ENCODE data around the gene MLLT11. TPM values are rescaled to one million over a fixed set of nuclear protein-coding genes. Genes with fewer than 3 reads are reported as not detected.

Gene MLLT11
- total and polyA plus RNA-seq, 10 of the 15 experiments (the other 5 are each of a cell fraction or from before 2014, with no cell fraction given): 6.2 to 27.3 (median 9.2) TPM

- no peak for ATAC-seq
- no peaks in the 10 kb centered on the region; the same call in 1 of the 2 replicates for H4K20me1 ChIP-seq (ENCODE audit: control insufficient read depth, insufficient read depth)
- in situ Hi-C loops (cut with MboI) (no loop called here), intact Hi-C loops (cut with micrococcal nuclease; ENCODE audit: unreplicated experiment) (no loop called here)
- ChIA-PET RAD21 (ENCODE audit: unreplicated experiment) (no interaction called here), POLR2A (interaction anchor here (0.7 to 5.6 kb wide), 3 partner anchors 9 to 16 kb away, joined by 3 to 65 read pairs (median 4); partner anchors contain the start of genes CDC42SE1 and MLLT11), SMC1A (ENCODE audit: uncharacterized antibody, unreplicated experiment) (interaction anchor here (1.1 to 2.0 kb wide), 2 partner anchors 25 to 50 kb away, joined by 3 to 6 read pairs; no protein-coding TSS in a partner anchor), CTCF (interaction anchor here (1.0 to 9.5 kb wide), 4 partner anchors 10 to 53 kb away, joined by 3 to 76 read pairs (median 4); partner anchors contain the start of genes CDC42SE1, MINDY1 and MLLT11)
- 94% methylated on average over 5 of the region's 5 CpGs for WGBS (ENCODE audit: insufficient coverage, insufficient replicate concordance, low lambda C conversion rate, missing lambda C conversion rate)
- no TSS peak for BruUV-seq (replicated peaks)
- no peaks in the 10 kb centered on the region for H3K9me3 ChIP-seq (replicated peaks; ENCODE audit: control insufficient read depth, insufficient read depth, low read length)
- FAIRE-seq: no peak
- H3K27ac ChIP-seq (ENCODE audit: control insufficient read depth, insufficient read depth): no peak overlapping the region
- peaks cover 6 to 25% of the 10 kb centered on the region in 2 experiments for H3K36me3 ChIP-seq (ENCODE audit: control insufficient read depth in 2 of 2, insufficient read depth in 2 of 2, low read length in 1 of 2)
- no peaks in the 10 kb centered on the region for H3K27me3 ChIP-seq (replicated peaks in 1 of 2; ENCODE audit: control insufficient read depth in 2 of 2, insufficient read depth in 2 of 2, low read length in 1 of 2)
- H3K4me3 ChIP-seq: no peak overlapping the region
- H3K9ac ChIP-seq (ENCODE audit: control insufficient read depth, insufficient read depth, low read length): no peak overlapping the region
- TF ChIP-seq MEF2A (IDR thresholded peaks at IDR 0.05; ENCODE audit: insufficient read depth, low read depth, low read length) (no peak), RAD51 (IDR thresholded peaks at IDR 0.05) (no peak), POLR2A (IDR thresholded peaks at IDR 0.05; ENCODE audit: low read depth, low read length) (peak; percentile 67), FOXK2 (IDR thresholded peaks at IDR 0.05) (no peak), SPI1 (IDR thresholded peaks at IDR 0.05; ENCODE audit: borderline replicate concordance, insufficient read depth, low read depth, low read length) (no peak), NRF1 (conservative IDR thresholded peaks at IDR 0.05; ENCODE audit: low read depth, low read length) (no peak), E2F8 (IDR thresholded peaks at IDR 0.05; ENCODE audit: low read depth, partially characterized antibody) (no peak), POLR2AphosphoS2 (IDR thresholded peaks at IDR 0.05; ENCODE audit: low read depth, low read length) (0 out of 2 replicates have a peak, but pooled peaks have one; percentile 26)
- peaks cover 8% of the 10 kb centered on the region; the same call in 1 of the 2 replicates for H3K4me1 ChIP-seq (ENCODE audit: control insufficient read depth, insufficient read depth, low read length)
- H3K79me2 ChIP-seq (ENCODE audit: control insufficient read depth, insufficient read depth, low read length): no peaks in the 10 kb centered on the region
- no peak overlapping the region for H3K4me2 ChIP-seq (ENCODE audit: control insufficient read depth, insufficient read depth)
- DNase-seq (ENCODE audit: low read depth, low spot score): no peak
- no peak overlapping the region for H2AFZ ChIP-seq (ENCODE audit: control insufficient read depth, low read depth, low read length)
Measured at GRCh38 chr1:151049458-151049857, 10.7 kb upstream of the MLLT11 start.

Data from GM12878 (cell line).